Measurements from ENCODE around the gene NHSL2. TPM values are rescaled to one million over a fixed set of nuclear protein-coding genes. Genes with fewer than 3 reads are reported as not detected.

Gene NHSL2
- total RNA-seq, 1 experiment from 2014 or later, result 0.36 TPM

- H3K36me3 ChIP-seq (ENCODE audit: control insufficient read depth, insufficient read depth, low read length), result no peaks in the 10 kb centered on the region
- no TSS peak for BruUV-seq (replicated peaks)
- no peak for DNase-seq (ENCODE audit: low read depth, low spot score)
- H3K4me3 ChIP-seq (ENCODE audit: low read depth in 2 of 2, low read length in 2 of 2), result no peak overlapping the region
- in situ Hi-C loops (cut with HindIII; ENCODE audit: low pct_unique_long_range_greater_than_20kb, low sequenced_read_pairs), result no loop called here
- intact Hi-C loops (cut with micrococcal nuclease; ENCODE audit: unreplicated experiment), result no loop called here
- TF ChIP-seq TCF7L2 (IDR thresholded peaks at IDR 0.05; ENCODE audit: low read depth, low read length), result no peak
- TF ChIP-seq POLR2AphosphoS5 (IDR thresholded peaks at IDR 0.05; ENCODE audit: low read depth, low read length), result no peak
- TF ChIP-seq REST (IDR thresholded peaks at IDR 0.05; ENCODE audit: insufficient read depth in 1 of 2, low read depth in 2 of 2, low read length in 1 of 2), result no peak
- TF ChIP-seq CTCF (IDR thresholded peaks at IDR 0.05), result no peak
- TF ChIP-seq SIN3A (IDR thresholded peaks at IDR 0.05; ENCODE audit: borderline replicate concordance, insufficient read depth, low read depth, low read length), result no peak
- no peaks in the 10 kb centered on the region for H3K9me3 ChIP-seq (ENCODE audit: control insufficient read depth, insufficient read depth, low read depth, low read length)
- no peaks in the 10 kb centered on the region for H3K4me1 ChIP-seq (ENCODE audit: control insufficient read depth, insufficient read depth, low read length)
- H3K27ac ChIP-seq (ENCODE audit: low read length), result no peak overlapping the region
- ATAC-seq, result no peak
- ChIA-PET CTCF (no interaction called here), POLR2A (no interaction called here)
- H3K27me3 ChIP-seq (ENCODE audit: control insufficient read depth, insufficient read depth, low read length), result no peaks in the 10 kb centered on the region
Measured at GRCh38 chrX:72107320-72107719, 196.7 kb downstream of the NHSL2 start.

- no peaks in the 10 kb centered on the region for H3K27me3 ChIP-seq (ENCODE audit: control insufficient read depth, insufficient read depth, low read length)
- H3K9me3 ChIP-seq (ENCODE audit: control insufficient read depth, insufficient read depth, low read depth, low read length), result no peaks in the 10 kb centered on the region
- no peak for ATAC-seq
- no peak overlapping the region for H3K4me3 ChIP-seq (ENCODE audit: low read depth in 2 of 2, low read length in 2 of 2)
- BruUV-seq (replicated peaks), result no TSS peak
- no peak overlapping the region for H3K27ac ChIP-seq (ENCODE audit: low read length)
- H3K4me1 ChIP-seq (ENCODE audit: control insufficient read depth, insufficient read depth, low read length), result no peaks in the 10 kb centered on the region
- DNase-seq (ENCODE audit: low read depth, low spot score), result no peak
- intact Hi-C loops (cut with micrococcal nuclease; ENCODE audit: unreplicated experiment), result no loop called here
- ChIA-PET CTCF (no interaction called here), POLR2A (no interaction called here)
- in situ Hi-C loops (cut with HindIII; ENCODE audit: low pct_unique_long_range_greater_than_20kb, low sequenced_read_pairs), result no loop called here
- TF ChIP-seq REST (IDR thresholded peaks at IDR 0.05; ENCODE audit: insufficient read depth in 1 of 2, low read depth in 2 of 2, low read length in 1 of 2) (no peak), CTCF (IDR thresholded peaks at IDR 0.05) (no peak), TCF7L2 (IDR thresholded peaks at IDR 0.05; ENCODE audit: low read depth, low read length) (no peak), POLR2AphosphoS5 (IDR thresholded peaks at IDR 0.05; ENCODE audit: low read depth, low read length) (no peak), SIN3A (IDR thresholded peaks at IDR 0.05; ENCODE audit: borderline replicate concordance, insufficient read depth, low read depth, low read length) (no peak)
- no peaks in the 10 kb centered on the region for H3K36me3 ChIP-seq (ENCODE audit: control insufficient read depth, insufficient read depth, low read length)
Measured at GRCh38 chrX:72107841-72108595, 197.4 kb downstream of the NHSL2 start.

Measured in Panc1 (cell line).